WTC11 (cell line): Measurements from ENCODE around the gene SNTA1.

Source experiments
- ATF1 ChIP-seq: sonication (generic); formaldehyde crosslinking; IDR thresholded peaks from 2 replicates; pipeline ENCODE4 v1.8.1; 2023; ENCODE audit warnings: mild to moderate bottlenecking, moderate library complexity, missing genetic modification reagents
- ATF2 ChIP-seq: sonication (generic); formaldehyde crosslinking; IDR thresholded peaks from 2 replicates; pipeline ENCODE4 v1.8.1; 2022; ENCODE audit warnings: low read depth, missing genetic modification reagents, borderline replicate concordance
- CTCF ChIP-seq: fragments of 200-600 bp; IDR thresholded peaks from 2 replicates; pipeline ENCODE4 v1.8.0; 2022; ENCODE audit warnings: antibody characterized with exemption
- E2F5 ChIP-seq: sonication (generic); formaldehyde crosslinking; IDR thresholded peaks from 2 replicates; pipeline ENCODE4 v1.8.1; 2022; ENCODE audit warnings: mild to moderate bottlenecking, moderate library complexity, missing genetic modification reagents
- EMX1 ChIP-seq: fragments of 250-450 bp; sonication (Bioruptor Pico); IDR thresholded peaks from 2 replicates; pipeline ENCODE4 v1.8.0; 2021; ENCODE audit warnings: mild to moderate bottlenecking
- ERG ChIP-seq: fragments of 250-450 bp; sonication (Bioruptor Pico); IDR thresholded peaks from 2 replicates; pipeline ENCODE4 v1.8.0; 2021; ENCODE audit warnings: mild to moderate bottlenecking
- FOXP4 ChIP-seq: sonication (generic); formaldehyde crosslinking; IDR thresholded peaks from 2 replicates; pipeline ENCODE4 v1.8.0; 2022; ENCODE audit warnings: mild to moderate bottlenecking, missing genetic modification reagents
- JUN ChIP-seq: sonication (generic); formaldehyde crosslinking; IDR thresholded peaks from 2 replicates; pipeline ENCODE4 v1.8.0; 2023; ENCODE audit warnings: mild to moderate bottlenecking, missing genetic modification reagents
- NR1H2 ChIP-seq: sonication (generic); formaldehyde crosslinking; IDR thresholded peaks from 2 replicates; pipeline ENCODE4 v1.9.0; 2021; ENCODE audit warnings: mild to moderate bottlenecking, moderate library complexity, missing genetic modification reagents
- TEAD4 ChIP-seq: sonication (generic); formaldehyde crosslinking; IDR thresholded peaks from 2 replicates; pipeline ENCODE4 v1.8.0; 2022; ENCODE audit warnings: mild to moderate bottlenecking, missing genetic modification reagents
- ZMAT4 ChIP-seq: fragments of 250-450 bp; sonication (Bioruptor Pico); IDR thresholded peaks from 2 replicates; pipeline ENCODE4 v1.9.0; 2021; ENCODE audit warnings: mild to moderate bottlenecking
- ZNF232 ChIP-seq: sonication (generic); formaldehyde crosslinking; IDR thresholded peaks from 2 replicates; pipeline ENCODE4 v1.8.0; 2022; ENCODE audit warnings: mild to moderate bottlenecking, missing genetic modification reagents
- ZNF317 ChIP-seq: sonication (generic); formaldehyde crosslinking; IDR thresholded peaks from 2 replicates; pipeline ENCODE4 v1.8.1; 2023; ENCODE audit warnings: low read depth, mild to moderate bottlenecking, moderate library complexity, missing genetic modification reagents, borderline replicate concordance

GRCh38 chr20:33470866-33471265 is 27.3 kb upstream of the SNTA1 start:
- no peak for TF ChIP-seq E2F5 (CRISPR knock-in tag)
- no peak for TF ChIP-seq ZNF232 (CRISPR knock-in tag)
- no peak for TF ChIP-seq ZMAT4 (CRISPR knock-in tag)
- no peak for TF ChIP-seq EMX1
- TF ChIP-seq ZNF317 (CRISPR knock-in tag), result no peak
- TF ChIP-seq CTCF, result no peak
- TF ChIP-seq FOXP4 (CRISPR knock-in tag), result no peak
- TF ChIP-seq TEAD4 (CRISPR knock-in tag), result no peak
- TF ChIP-seq ATF1 (CRISPR knock-in tag), result no peak
- no peak for TF ChIP-seq NR1H2 (CRISPR knock-in tag)
- no peak for TF ChIP-seq ERG (CRISPR knock-in tag)
- no peak for TF ChIP-seq JUN (CRISPR knock-in tag)
- no peak for TF ChIP-seq ATF2
